Measurements from ENCODE around the gene ABCA6. TPM values are rescaled to one million over a fixed set of nuclear protein-coding genes. Genes with fewer than 3 reads are reported as not detected.

Gene ABCA6
- total and polyA plus RNA-seq, 3 experiments from 2014 or later, result 0.16 to 0.20 TPM; not detected in 1

DNA sequence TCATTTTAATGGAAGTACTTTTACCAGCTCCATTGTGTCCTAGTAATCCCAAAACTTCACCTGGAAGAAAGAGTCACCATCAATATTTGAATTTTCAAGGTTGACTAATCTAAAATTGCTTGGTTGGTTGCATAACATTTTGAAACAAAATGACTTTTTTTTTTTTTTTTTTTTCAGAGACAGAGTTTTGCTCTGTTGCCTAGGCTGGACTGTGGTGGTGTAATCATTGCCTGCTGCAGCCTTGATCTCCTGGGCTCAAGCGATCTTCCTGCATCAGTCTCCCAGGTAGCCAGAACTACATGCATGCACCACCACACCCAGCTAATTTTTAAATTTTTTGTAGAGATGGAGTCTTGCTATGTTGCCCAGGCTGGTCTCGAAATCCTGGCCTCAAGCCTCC, 12.6 kb upstream of the ABCA6 start:
- Mint-ChIP-seq H3K9me3 (no peaks in the 10 kb centered on the region), H3K27ac (no peak overlapping the region), H3K27me3 (peaks cover 0 to 4% of the 10 kb centered on the region in 2 donors), H3K4me1 (no peaks in the 10 kb centered on the region), H3K36me3 (peaks cover 4 to 25% (median 12%) of the 10 kb centered on the region in 3 donors), H3K4me3 (no peak overlapping the region)
- Histone ChIP-seq H3K4me1 (ENCODE audit: insufficient read depth, low read length) (no peaks in the 10 kb centered on the region), H3K36me3 (ENCODE audit: insufficient read depth, low read length) (peaks cover 4% of the 10 kb centered on the region), H3K4me3 (ENCODE audit: low read length) (no peak overlapping the region), H3K27me3 (ENCODE audit: insufficient read depth, low read length, poor library complexity, severe bottlenecking) (no peaks in the 10 kb centered on the region), H3K27ac (ENCODE audit: low read depth, low read length) (no peak overlapping the region), H3K9me3 (ENCODE audit: low read length) (no peaks in the 10 kb centered on the region)
- ChIA-PET CTCF (no interaction called here), POLR2A (no interaction called here)
- no peak for DNase-seq

DNA sequence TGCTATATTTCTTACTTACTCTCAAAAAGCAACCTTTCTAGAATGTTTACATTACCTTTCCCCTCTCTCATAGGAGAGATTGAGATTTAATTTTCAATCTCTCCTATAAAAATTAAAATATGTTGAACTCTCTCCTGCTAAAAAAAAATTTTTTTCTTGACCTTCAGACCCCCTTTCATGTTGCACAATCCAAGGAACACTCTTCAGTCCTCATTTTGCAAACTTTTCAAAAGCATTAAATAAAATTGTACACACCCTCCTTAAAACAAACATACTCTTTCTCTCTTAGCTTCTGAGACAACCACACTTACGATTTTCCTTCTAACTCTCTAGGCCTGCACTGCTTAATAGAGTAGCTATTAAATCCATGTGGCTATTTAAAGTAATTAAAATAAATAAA, 8.6 kb upstream of the ABCA6 start:
- Mint-ChIP-seq H3K27me3 (no peaks in the 10 kb centered on the region), H3K36me3 (peaks cover 8 to 22% (median 11%) of the 10 kb centered on the region in 3 donors), H3K9me3 (no peaks in the 10 kb centered on the region), H3K27ac (no peak overlapping the region), H3K4me3 (no peak overlapping the region), H3K4me1 (no peaks in the 10 kb centered on the region)
- POLR2A ChIA-PET, result no interaction called here
- H3K36me3 ChIP-seq (ENCODE audit: insufficient read depth, low read length), result peaks cover 4% of the 10 kb centered on the region
- CTCF ChIA-PET, result no interaction called here
- H3K4me3 ChIP-seq (ENCODE audit: low read length), result no peak overlapping the region
- no peaks in the 10 kb centered on the region for H3K4me1 ChIP-seq (ENCODE audit: insufficient read depth, low read length)
- H3K9me3 ChIP-seq (ENCODE audit: low read length), result no peaks in the 10 kb centered on the region
- DNase-seq, result no peak
- no peaks in the 10 kb centered on the region for H3K27me3 ChIP-seq (ENCODE audit: insufficient read depth, low read length, poor library complexity, severe bottlenecking)
- no peak overlapping the region for H3K27ac ChIP-seq (ENCODE audit: low read depth, low read length)

DNA sequence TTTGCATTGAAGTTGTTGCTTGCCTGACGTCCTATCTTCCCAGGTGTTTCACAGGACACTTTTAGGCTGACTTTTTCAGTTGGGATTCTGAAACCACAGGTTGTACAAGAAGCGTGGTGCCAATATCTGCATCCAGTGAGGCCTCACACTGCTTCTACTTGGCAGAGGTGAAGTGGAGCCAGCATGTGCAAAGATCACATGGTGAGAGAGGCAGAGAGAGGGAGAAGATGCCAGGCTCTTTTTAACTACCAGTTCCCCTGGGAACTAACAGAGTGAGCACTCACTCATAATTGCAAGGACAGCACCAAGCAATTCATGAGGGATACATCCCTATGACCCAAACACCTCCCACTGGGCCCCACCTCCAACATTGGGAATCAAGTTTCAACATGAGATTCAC, 5.8 kb upstream of the ABCA6 start:
- H3K9me3 ChIP-seq (ENCODE audit: low read length), result no peaks in the 10 kb centered on the region
- H3K4me3 Mint-ChIP-seq, result no peak overlapping the region
- peak overlapping the region in 1 of 8 donors; percentile 52 for H3K27ac Mint-ChIP-seq
- CTCF ChIA-PET, result no interaction called here
- H3K4me1 Mint-ChIP-seq, result no peaks in the 10 kb centered on the region
- no peak for DNase-seq
- no peaks in the 10 kb centered on the region for H3K4me1 ChIP-seq (ENCODE audit: insufficient read depth, low read length)
- H3K27me3 Mint-ChIP-seq, result peaks cover 3 to 5% of the 10 kb centered on the region in 2 donors
- H3K27ac ChIP-seq (ENCODE audit: low read depth, low read length), result no peak overlapping the region
- H3K36me3 Mint-ChIP-seq, result peaks cover 7 to 11% (median 10%) of the 10 kb centered on the region in 3 donors
- no peaks in the 10 kb centered on the region for H3K9me3 Mint-ChIP-seq
- peaks cover 4% of the 10 kb centered on the region for H3K36me3 ChIP-seq (ENCODE audit: insufficient read depth, low read length)
- no peaks in the 10 kb centered on the region for H3K27me3 ChIP-seq (ENCODE audit: insufficient read depth, low read length, poor library complexity, severe bottlenecking)
- POLR2A ChIA-PET, result no interaction called here
- H3K4me3 ChIP-seq (ENCODE audit: low read length), result no peak overlapping the region

DNA sequence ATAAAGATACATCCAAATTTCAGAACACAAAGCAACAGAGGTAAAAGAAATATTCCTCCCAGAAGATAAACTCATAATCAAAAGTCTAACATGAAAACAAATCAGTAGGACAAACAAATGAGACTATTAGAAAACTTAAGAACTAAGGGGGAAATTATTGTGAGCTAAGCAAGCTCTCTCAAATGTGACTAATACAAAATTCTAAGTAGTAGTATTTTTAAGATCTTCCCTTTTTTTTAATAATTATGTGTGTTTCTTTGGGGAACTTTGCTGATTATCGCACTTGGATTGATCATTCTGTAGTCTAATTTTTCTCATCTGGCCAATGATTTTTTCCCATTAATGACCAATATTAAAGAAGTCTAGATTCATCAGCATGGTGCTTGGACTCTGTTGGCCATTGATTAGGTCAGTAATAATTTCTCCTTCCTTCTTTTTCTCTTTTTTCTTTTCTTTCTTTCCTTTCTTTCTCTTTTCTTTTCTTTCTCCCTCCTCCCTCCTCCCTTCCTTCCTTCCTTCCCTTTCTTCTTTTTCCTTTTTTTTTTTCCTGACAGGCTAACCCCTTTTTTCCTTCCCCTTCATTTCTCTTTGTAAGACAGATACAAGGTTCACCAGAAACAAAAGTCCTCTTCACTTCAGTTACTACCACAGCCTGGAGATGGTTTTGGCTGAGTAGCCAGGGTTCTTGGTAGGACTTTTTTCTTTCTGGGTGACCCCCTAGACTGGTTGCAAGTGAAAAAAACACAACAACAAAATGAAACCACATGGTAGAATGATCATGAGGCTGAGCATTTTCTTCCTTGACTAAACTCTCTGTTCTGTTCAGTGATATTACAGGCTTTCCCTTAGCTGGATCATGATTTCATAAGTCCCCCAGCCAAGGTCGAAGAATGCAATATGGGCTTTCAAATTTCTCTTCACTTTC, 2.9 kb upstream of the ABCA6 start:
- Histone ChIP-seq H3K9me3 (ENCODE audit: low read length) (no peaks in the 10 kb centered on the region), H3K4me1 (ENCODE audit: insufficient read depth, low read length) (no peaks in the 10 kb centered on the region), H3K36me3 (ENCODE audit: insufficient read depth, low read length) (peaks cover 2% of the 10 kb centered on the region), H3K4me3 (ENCODE audit: low read length) (no peak overlapping the region), H3K27me3 (ENCODE audit: insufficient read depth, low read length, poor library complexity, severe bottlenecking) (no peaks in the 10 kb centered on the region), H3K27ac (ENCODE audit: low read depth, low read length) (no peak overlapping the region)
- POLR2A ChIA-PET, result no interaction called here
- no peaks in the 10 kb centered on the region for H3K4me1 Mint-ChIP-seq
- no peak overlapping the region for H3K27ac Mint-ChIP-seq
- no peak overlapping the region for H3K4me3 Mint-ChIP-seq
- H3K27me3 Mint-ChIP-seq, result peaks cover 3 to 5% of the 10 kb centered on the region in 2 donors
- H3K9me3 Mint-ChIP-seq, result no peaks in the 10 kb centered on the region
- no peak for DNase-seq
- CTCF ChIA-PET, result no interaction called here
- peaks cover 5 to 7% (median 6%) of the 10 kb centered on the region in 3 donors for H3K36me3 Mint-ChIP-seq

DNA sequence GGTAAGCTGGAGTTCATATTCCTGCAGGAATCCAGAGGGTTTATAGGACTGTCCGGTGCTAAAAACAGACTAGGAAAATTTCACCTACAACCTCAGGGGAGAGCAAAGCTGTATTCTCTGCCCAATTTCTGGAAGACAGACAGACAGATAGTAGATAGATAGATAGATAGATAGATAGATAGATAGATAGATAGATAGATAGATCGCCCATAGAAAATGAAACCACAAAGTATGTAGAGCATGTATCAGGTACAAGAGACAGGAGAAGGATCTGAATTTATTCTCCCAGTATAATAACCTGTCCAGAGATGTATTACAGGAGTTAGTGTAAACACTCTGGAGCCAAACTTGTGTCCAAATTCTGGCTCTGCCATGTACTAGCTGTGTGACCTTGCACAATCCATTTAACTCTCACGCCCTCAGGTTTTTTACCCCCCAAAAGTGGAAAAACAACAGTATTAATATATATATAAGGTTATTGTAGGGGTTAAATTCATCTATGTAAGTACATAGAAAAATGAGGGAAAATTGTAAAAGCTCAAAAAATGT, 2.1 kb upstream of the ABCA6 start:
- H3K27ac ChIP-seq (ENCODE audit: low read depth, low read length), result no peak overlapping the region
- no peaks in the 10 kb centered on the region for H3K4me1 ChIP-seq (ENCODE audit: insufficient read depth, low read length)
- no peaks in the 10 kb centered on the region for H3K36me3 ChIP-seq (ENCODE audit: insufficient read depth, low read length)
- H3K4me3 ChIP-seq (ENCODE audit: low read length), result no peak overlapping the region
- no peak for DNase-seq
- no peak overlapping the region for H3K27ac Mint-ChIP-seq
- H3K9me3 Mint-ChIP-seq, result no peaks in the 10 kb centered on the region
- no peak overlapping the region for H3K4me3 Mint-ChIP-seq
- H3K27me3 ChIP-seq (ENCODE audit: insufficient read depth, low read length, poor library complexity, severe bottlenecking), result no peaks in the 10 kb centered on the region
- H3K9me3 ChIP-seq (ENCODE audit: low read length), result no peaks in the 10 kb centered on the region
- POLR2A ChIA-PET, result no interaction called here
- H3K36me3 Mint-ChIP-seq, result peaks cover under 1 to 6% (median 2%) of the 10 kb centered on the region in 3 donors
- H3K4me1 Mint-ChIP-seq, result no peaks in the 10 kb centered on the region
- CTCF ChIA-PET, result no interaction called here
- H3K27me3 Mint-ChIP-seq, result peaks cover 3 to 5% of the 10 kb centered on the region in 2 donors

DNA sequence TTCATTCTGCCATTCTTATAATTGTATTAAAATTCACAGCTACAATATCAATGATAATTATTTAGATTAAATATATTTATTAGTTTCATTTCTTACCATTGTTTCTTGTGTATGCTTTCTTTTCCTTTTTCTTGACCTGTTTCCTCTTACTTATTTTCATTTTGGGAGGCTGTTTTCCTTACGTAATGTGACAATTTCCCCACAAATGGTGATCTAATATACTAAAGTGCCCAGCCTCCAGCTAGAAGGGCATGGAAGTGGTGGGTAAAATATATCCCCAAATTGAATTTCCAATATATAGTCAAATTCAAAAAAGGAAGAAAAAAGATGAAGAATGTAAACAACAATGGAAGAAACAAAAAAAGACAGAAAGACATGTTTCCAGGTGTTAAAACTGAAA, 1.5 kb upstream of the ABCA6 start:
- ChIA-PET POLR2A (no interaction called here), CTCF (no interaction called here)
- Mint-ChIP-seq H3K27me3 (peaks cover 3 to 5% of the 10 kb centered on the region in 2 donors), H3K4me1 (no peaks in the 10 kb centered on the region), H3K4me3 (no peak overlapping the region), H3K9me3 (no peaks in the 10 kb centered on the region), H3K27ac (no peak overlapping the region), H3K36me3 (peaks cover 0 to 5% (median 2%) of the 10 kb centered on the region in 3 donors)
- Histone ChIP-seq H3K4me3 (ENCODE audit: low read length) (no peak overlapping the region), H3K27ac (ENCODE audit: low read depth, low read length) (no peak overlapping the region), H3K9me3 (ENCODE audit: low read length) (no peaks in the 10 kb centered on the region), H3K27me3 (ENCODE audit: insufficient read depth, low read length, poor library complexity, severe bottlenecking) (no peaks in the 10 kb centered on the region), H3K4me1 (ENCODE audit: insufficient read depth, low read length) (no peaks in the 10 kb centered on the region), H3K36me3 (ENCODE audit: insufficient read depth, low read length) (no peaks in the 10 kb centered on the region)
- no peak for DNase-seq

DNA sequence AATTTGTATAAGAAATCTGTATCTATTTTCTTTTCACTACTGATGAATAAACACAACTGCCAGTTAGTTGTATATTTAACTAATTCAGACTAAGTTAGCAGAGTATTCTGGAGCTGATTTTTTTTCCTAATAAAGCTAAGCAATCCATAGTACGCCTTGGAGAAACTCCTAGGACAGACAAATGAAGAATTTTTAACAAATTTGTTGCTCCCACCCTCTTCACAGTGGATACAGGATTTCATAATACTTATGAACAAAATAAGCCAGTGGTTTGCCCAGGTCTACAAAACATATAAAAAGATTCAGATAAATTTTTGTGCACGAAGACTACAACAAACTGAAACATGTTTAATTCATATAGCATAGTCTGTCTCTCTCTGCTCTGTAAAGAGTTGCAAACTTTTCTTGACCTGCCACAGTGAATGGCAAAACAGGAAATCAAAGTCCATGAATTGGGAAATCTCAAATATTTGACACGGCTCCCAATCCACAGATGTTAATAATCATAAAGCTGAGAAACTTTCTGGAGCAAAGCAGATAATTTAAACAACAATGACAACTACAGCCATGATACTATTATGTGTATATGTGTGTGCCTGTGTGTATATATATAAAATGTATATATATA, 594 bp upstream of the ABCA6 start:
- Mint-ChIP-seq H3K27me3 (peaks cover 3 to 5% of the 10 kb centered on the region in 2 donors), H3K27ac (no peak overlapping the region), H3K36me3 (peaks cover under 1 to 4% (median under 1%) of the 10 kb centered on the region in 3 donors), H3K9me3 (peaks cover 0 to 2% (median 0%) of the 10 kb centered on the region in 5 donors), H3K4me1 (no peaks in the 10 kb centered on the region), H3K4me3 (no peak overlapping the region)
- DNase-seq, result no peak
- H3K27ac ChIP-seq (ENCODE audit: low read depth, low read length), result no peak overlapping the region
- H3K36me3 ChIP-seq (ENCODE audit: insufficient read depth, low read length), result no peaks in the 10 kb centered on the region
- H3K4me1 ChIP-seq (ENCODE audit: insufficient read depth, low read length), result no peaks in the 10 kb centered on the region
- H3K27me3 ChIP-seq (ENCODE audit: insufficient read depth, low read length, poor library complexity, severe bottlenecking), result no peaks in the 10 kb centered on the region
- H3K9me3 ChIP-seq (ENCODE audit: low read length), result no peaks in the 10 kb centered on the region
- CTCF ChIA-PET, result no interaction called here
- POLR2A ChIA-PET, result no interaction called here
- H3K4me3 ChIP-seq (ENCODE audit: low read length), result no peak overlapping the region

DNA sequence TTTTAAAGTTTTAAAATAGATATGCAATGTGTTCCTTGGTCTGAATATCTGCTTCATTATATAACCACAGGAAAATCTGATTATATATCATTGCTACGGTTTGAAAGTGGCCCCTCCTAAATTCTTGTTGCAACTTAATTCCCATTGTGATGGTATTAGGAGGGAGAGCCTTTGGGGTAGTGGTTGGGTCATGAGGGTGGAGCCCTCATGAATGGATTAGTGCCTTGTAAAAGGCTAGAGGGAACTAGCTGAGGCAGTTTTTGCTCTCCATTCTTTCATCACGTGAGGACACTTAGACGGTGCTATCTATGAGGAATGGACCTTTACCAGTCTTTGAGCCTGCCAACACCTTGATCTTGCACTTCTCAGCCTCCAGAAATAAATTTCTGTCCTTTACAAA, 7.6 kb downstream of the ABCA6 start:
- Histone ChIP-seq H3K9me3 (ENCODE audit: low read length) (no peaks in the 10 kb centered on the region), H3K27ac (ENCODE audit: low read depth, low read length) (no peak overlapping the region), H3K27me3 (ENCODE audit: insufficient read depth, low read length, poor library complexity, severe bottlenecking) (no peaks in the 10 kb centered on the region), H3K4me3 (ENCODE audit: low read length) (no peak overlapping the region), H3K36me3 (ENCODE audit: insufficient read depth, low read length) (no peaks in the 10 kb centered on the region), H3K4me1 (ENCODE audit: insufficient read depth, low read length) (no peaks in the 10 kb centered on the region)
- ChIA-PET CTCF (no interaction called here), POLR2A (no interaction called here)
- H3K4me3 Mint-ChIP-seq, result no peak overlapping the region
- peaks cover 0 to 15% (median 0%) of the 10 kb centered on the region in 3 donors for H3K36me3 Mint-ChIP-seq
- peaks cover 2% of the 10 kb centered on the region in 2 donors for H3K27me3 Mint-ChIP-seq
- H3K27ac Mint-ChIP-seq, result no peak overlapping the region
- peaks cover 0 to 6% (median 0%) of the 10 kb centered on the region in 5 donors for H3K9me3 Mint-ChIP-seq
- no peak for DNase-seq
- no peaks in the 10 kb centered on the region for H3K4me1 Mint-ChIP-seq
